K562 (cell line): ENCODE data around the gene MARCO. TPM values are rescaled to one million over a fixed set of nuclear protein-coding genes. Genes with fewer than 3 reads are reported as not detected.

Experiments used
- ATAC-seq: fragments of 200-7000 bp; cut with Tn5 transposase; 3 replicates; pipeline ENCODE4 v1.9.1; 2020; ENCODE audit warnings: moderate library complexity
- BruUV-seq: library from RNA; stranded (reverse); fragments of 400-500 nt; replicated peaks from 2 replicates; lab custom pipeline; 2021; lab: Mats Ljungman, UMichigan
- CTCF ChIA-PET: fragments of 300-600 bp; formaldehyde crosslinking; extraction: SDS; loops from one replicate; lab custom pipeline; 2021; ENCODE audit warnings: low intra/inter-chr PET ratio; lab: Yijun Ruan, JAX
- POLR2A ChIA-PET: fragments of 300-600, 350-650 bp; sonication (Branson Sonifier 250); formaldehyde crosslinking; extraction: SDS; loops from one replicate; lab custom pipeline; 2021; ENCODE audit warnings: antibody characterized with exemption, inconsistent platforms; lab: Yijun Ruan, JAX
- DNase-seq, 4 experiments: peaks; one replicate each; pipeline versions ENCODE4 v3.0.0 to v3.0.0-alpha.2; 2011 to 2018; ENCODE audit warnings: low spot score in 3 of 4, mixed read lengths in 3 of 4; ENCODE audit errors: extremely low read depth in 1 of 4
- FAIRE-seq: peaks from 2 replicates; lab custom pipeline; 2011; peaks lifted over from hg19 to GRCh38; lab: Jason Lieb, UNC
- H2AFZ ChIP-seq: 2 replicates; pipeline ENCODE4 v1.6.0; 2011; ENCODE audit warnings: low read depth, low read length, control low read depth, inconsistent platforms
- H3K27ac ChIP-seq: fragments of 200-600 bp; 3 replicates; pipeline ENCODE4 v1.8.0; 2011; ENCODE audit warnings: low read depth, mild to moderate bottlenecking, control low read depth, inconsistent platforms, low read length, moderate library complexity, mixed read lengths; ENCODE audit errors: extremely low read depth
- H3K27me3 ChIP-seq, 2 experiments: fragments of 300-600 bp in 1 of 2; 2 replicates in 1 of 2; 3 replicates in 1 of 2; pipeline versions ENCODE4 v1.6.0 to v1.8.0; 2011; ENCODE audit warnings: inconsistent platforms in 2 of 2, low read length in 2 of 2, mild to moderate bottlenecking in 1 of 2, mixed read lengths in 1 of 2, moderate library complexity in 1 of 2; ENCODE audit not compliant: control insufficient read depth in 2 of 2, insufficient read depth in 2 of 2
- H3K36me3 ChIP-seq: fragments of 300-600 bp; 3 replicates; pipeline ENCODE4 v1.8.0; 2011; ENCODE audit warnings: mild to moderate bottlenecking, low read length, inconsistent platforms; ENCODE audit not compliant: control insufficient read depth, insufficient read depth
- H3K4me1 ChIP-seq, 2 experiments: fragments of 200-600 bp in 1 of 2; replicated peaks in 1 of 2; 2 replicates in 1 of 2; 3 replicates in 1 of 2; pipeline versions ENCODE4 v1.5.1 to v1.8.0; 2011; ENCODE audit warnings: inconsistent platforms in 2 of 2, low read length in 2 of 2, mild to moderate bottlenecking in 1 of 2, mixed read lengths in 1 of 2, moderate library complexity in 1 of 2; ENCODE audit not compliant: control insufficient read depth in 2 of 2, insufficient read depth in 2 of 2
- H3K4me2 ChIP-seq: 2 replicates; pipeline ENCODE4 v1.6.1; 2011; ENCODE audit warnings: low read length, control low read depth, inconsistent platforms, mixed read lengths; ENCODE audit not compliant: insufficient read depth
- H3K4me3 ChIP-seq: fragments of 200-600 bp; sonication (generic), shearing (Covaris generic); 2 replicates; pipeline ENCODE4 v1.5.1; 2016; ENCODE audit warnings: control low read depth, inconsistent platforms
- H3K79me2 ChIP-seq: fragments of 200-600 bp; 3 replicates; pipeline ENCODE4 v1.8.0; 2011; ENCODE audit warnings: low read length, inconsistent platforms; ENCODE audit not compliant: control insufficient read depth, insufficient read depth
- H3K9ac ChIP-seq, 2 experiments: 2 replicates each; pipeline versions ENCODE4 v1.6.0 to v1.6.1; 2011; ENCODE audit warnings: low read depth in 2 of 2, low read length in 2 of 2, control low read depth in 1 of 2, inconsistent platforms in 1 of 2, mild to moderate bottlenecking in 1 of 2, mixed read lengths in 1 of 2; ENCODE audit not compliant: insufficient read depth in 1 of 2
- H3K9me1 ChIP-seq: one replicate; pipeline ENCODE4 v1.6.0; 2011; ENCODE audit warnings: inconsistent platforms, mild to moderate bottlenecking, low read length, moderate library complexity; ENCODE audit not compliant: control insufficient read depth, insufficient read depth
- H3K9me3 ChIP-seq: replicated peaks from 2 replicates; pipeline ENCODE4 v1.5.1; 2011; ENCODE audit warnings: low read depth, low read length, inconsistent platforms; ENCODE audit not compliant: control insufficient read depth, insufficient read depth
- H4K20me1 ChIP-seq: replicated peaks from 2 replicates; pipeline ENCODE4 v1.6.1; 2011; ENCODE audit warnings: low read length, inconsistent platforms, mixed read lengths; ENCODE audit not compliant: control insufficient read depth, insufficient read depth
- EP300 ChIP-seq: IDR thresholded peaks from 2 replicates; pipeline ENCODE4 v1.6.1; 2012; ENCODE audit warnings: low read length, improper control_type of control experiment
- HEY1 ChIP-seq: fragments of 250-450 bp; sonication (Bioruptor Pico); IDR thresholded peaks from 2 replicates; pipeline ENCODE4 v1.5.0; 2020; ENCODE audit warnings: mild to moderate bottlenecking, moderate library complexity, borderline replicate concordance
- HNRNPLL ChIP-seq: fragments of 200-400 bp; formaldehyde crosslinking; IDR thresholded peaks from 2 replicates; pipeline ENCODE4 v1.6.1; 2017; ENCODE audit warnings: low read length, low read depth, mild to moderate bottlenecking; ENCODE audit not compliant: poor library complexity, severe bottlenecking
- MGA ChIP-seq: fragments of 450-650 bp; IDR thresholded peaks from 2 replicates; pipeline ENCODE4 v1.6.1; 2016; ENCODE audit warnings: mild to moderate bottlenecking, moderate library complexity
- NFE2 ChIP-seq: IDR thresholded peaks from 2 replicates; pipeline ENCODE4 v1.6.1; 2014; ENCODE audit warnings: antibody characterized with exemption, low read depth
- PRMT5 ChIP-seq: sonication (generic); formaldehyde crosslinking; IDR thresholded peaks from 2 replicates; pipeline ENCODE4 v1.5.0; 2020; ENCODE audit warnings: missing genetic modification reagents
- SLC30A9 ChIP-seq: fragments of 250-450 bp; sonication (Bioruptor Pico); IDR thresholded peaks from 2 replicates; pipeline ENCODE4 v1.8.0; 2022; ENCODE audit warnings: mild to moderate bottlenecking, moderate library complexity
- ZNF12 ChIP-seq: sonication (generic); formaldehyde crosslinking; IDR thresholded peaks from 2 replicates; pipeline ENCODE4 v1.4.0; 2020; ENCODE audit warnings: mild to moderate bottlenecking, missing genetic modification reagents
- ZNF124 ChIP-seq: sonication (generic); formaldehyde crosslinking; IDR thresholded peaks from 2 replicates; pipeline ENCODE4 v1.8.1; 2022; ENCODE audit warnings: missing genetic modification reagents
- ZNF589 ChIP-seq: fragments of 200-800 bp; sonication (Bioruptor generic); IDR thresholded peaks from 2 replicates; pipeline ENCODE4 v1.6.1; 2016; ENCODE audit warnings: low read depth, missing genetic modification characterization, missing compliant biosample characterization
- ZNF639 ChIP-seq, 2 experiments: fragments of 200-800 bp in 1 of 2; sonication (Bioruptor generic) in 1 of 2; sonication (generic) in 1 of 2; formaldehyde crosslinking in 1 of 2; IDR thresholded peaks in 1 of 2; conservative IDR thresholded peaks in 1 of 2; 2 replicates each; pipeline versions ENCODE4 v1.5.0 to v1.6.1; 2016 to 2020; ENCODE audit warnings: missing compliant biosample characterization in 1 of 2, missing genetic modification characterization in 1 of 2, missing genetic modification reagents in 1 of 2
- WGBS: fragments of 100-300 bp; shearing (Covaris generic); methylation state at CpG from one replicate; pipeline ENCODE4 v1.1.6; 2016; ENCODE audit warnings: low coverage, mixed read lengths; ENCODE audit not compliant: insufficient coverage; ENCODE audit errors: missing lambda C conversion rate; 5-methylcytosine and 5-hydroxymethylcytosine counted together
- in situ Hi-C: fragments of 300-500 bp; cut with MboI; formaldehyde crosslinking; loops from 4 replicates; pipeline ENCODE4 v1.15.0; 2018; ENCODE audit warnings: inconsistent platforms, mixed read lengths
- intact Hi-C: fragments of 100-400 bp; cut with micrococcal nuclease; formaldehyde crosslinking; loops from 2 replicates; pipeline ENCODE4 v1.14.2; 2022
- polyA plus RNA-seq, 8 experiments: library from polyadenylated mRNA; depleted of rRNA in 4 of 8; stranded (reverse) in 5 of 8; unstranded in 3 of 8; fragments of >200 nt; fragmentation: Nextera tagmentation in 2 of 8; fragmentation: Illumina TruSeq in 1 of 8; extraction: Ambion mirVana in 2 of 8; extraction: Trizol in 1 of 8; gene quantifications; 2 replicates each; pipeline versions ENCODE4 v1.2.1 to v1.2.3, GENCODE V29; 2011 to 2014; ENCODE audit warnings: inconsistent platforms in 1 of 8, missing spikeins in 1 of 8
- total RNA-seq, 7 experiments: library from RNA; depleted of rRNA in 6 of 7; stranded (reverse); fragments of >200 nt in 6 of 7; fragmentation: Illumina TruSeq in 2 of 7; extraction: Trizol in 2 of 7; gene quantifications; 2 replicates each; pipeline versions ENCODE4 v1.2.1 to v1.2.3, GENCODE V29; 2011 to 2021; ENCODE audit warnings: low replicate concordance in 1 of 7

MARCO gene
- total and polyA plus RNA-seq, 9 of the 15 experiments (the other 6 are each of a cell fraction or from before 2014, with no cell fraction given), result 0.31 TPM; not detected in 8

- TF ChIP-seq SLC30A9 (CRISPR knock-in tag), result no peak
- TF ChIP-seq HEY1, result no peak
- TF ChIP-seq MGA, result no peak
- no peak for TF ChIP-seq ZNF639 (CRISPR knock-in tag; conservative IDR thresholded peaks at IDR 0.05 in 1 of 2, IDR thresholded peaks at IDR 0.05 in 1 of 2)
- TF ChIP-seq HNRNPLL, result no peak
- no peak for TF ChIP-seq ZNF589 (CRISPR knock-in tag)
- no peak for TF ChIP-seq ZNF124 (CRISPR knock-in tag)
- no peak for TF ChIP-seq NFE2
- TF ChIP-seq ZNF12, result no peak
- TF ChIP-seq PRMT5 (CRISPR knock-in tag), result no peak
- TF ChIP-seq EP300, result no peak
- BruUV-seq, result no TSS peak
- no peak overlapping the region for H3K27ac ChIP-seq
- H3K27me3 ChIP-seq, result peaks cover 0 to 27% of the 10 kb centered on the region in 2 experiments; a peak in 2 of 5 replicates
- in situ Hi-C loops, result no loop called here
- POLR2A ChIA-PET, result no interaction called here
- no peak overlapping the region for H2AFZ ChIP-seq
- H3K4me1 ChIP-seq, result no peaks in the 10 kb centered on the region
- ATAC-seq, result no peak
- WGBS, result 0% methylated on average over 2 of the region's 2 CpGs
- no peaks in the 10 kb centered on the region for H3K9me1 ChIP-seq
- intact Hi-C loops, result no loop called here
- CTCF ChIA-PET, result no interaction called here
- no peaks in the 10 kb centered on the region for H4K20me1 ChIP-seq
- no peak for FAIRE-seq
- no peak overlapping the region for H3K4me2 ChIP-seq
- H3K9me3 ChIP-seq, result no peaks in the 10 kb centered on the region
- DNase-seq, result no peak
- no peak overlapping the region for H3K4me3 ChIP-seq
- H3K9ac ChIP-seq, result no peak overlapping the region
- no peaks in the 10 kb centered on the region for H3K79me2 ChIP-seq
- H3K36me3 ChIP-seq, result no peaks in the 10 kb centered on the region
Measured at GRCh38 chr2:118994778-118995177, 52.8 kb downstream of the MARCO start.
